GM04504 (cell line): ENCODE results near the gene AAR2.

Source experiments
- DNase-seq: peaks from one replicate; pipeline ENCODE4 v3.0.0-alpha.2; 2012; ENCODE audit warnings: low read depth

AAR2 gene

GRCh38 chr20:36218380-36219064 is 17.8 kb upstream of the AAR2 start:
- no peak for DNase-seq

- no peak for DNase-seq
Observed at GRCh38 chr20:36219671-36220220, 16.5 kb upstream of the AAR2 start.

GRCh38 chr20:36225666-36226065 is 10.6 kb upstream of the AAR2 start:
- no peak for DNase-seq

GRCh38 chr20:36228770-36229169 is 7.5 kb upstream of the AAR2 start:
- DNase-seq = no peak

GRCh38 chr20:36230019-36230418 is 6.3 kb upstream of the AAR2 start:
- DNase-seq = no peak

GRCh38 chr20:36231331-36231730 is 4.9 kb upstream of the AAR2 start:
- DNase-seq = no peak

- DNase-seq = no peak
Observed at GRCh38 chr20:36234771-36235320, 1.4 kb upstream of the AAR2 start.

- DNase-seq = no peak
Observed at GRCh38 chr20:36236786-36237121, 476 bp downstream of the AAR2 start.

- DNase-seq = no peak
Observed at GRCh38 chr20:36237477-36237876, 1.2 kb downstream of the AAR2 start.

- DNase-seq = no peak
Observed at GRCh38 chr20:36238153-36238552, 1.9 kb downstream of the AAR2 start.

- no peak for DNase-seq
Observed at GRCh38 chr20:36238760-36239159, 2.5 kb downstream of the AAR2 start.

- DNase-seq = no peak
Observed at GRCh38 chr20:36240076-36240475, 3.8 kb downstream of the AAR2 start.

- DNase-seq = no peak
Observed at GRCh38 chr20:36241678-36242077, 5.4 kb downstream of the AAR2 start.

- no peak for DNase-seq
Observed at GRCh38 chr20:36243726-36244125, 7.4 kb downstream of the AAR2 start.

GRCh38 chr20:36246401-36246800 is 10.1 kb downstream of the AAR2 start:
- no peak for DNase-seq

- no peak for DNase-seq
Observed at GRCh38 chr20:36248836-36249235, 12.6 kb downstream of the AAR2 start.

GRCh38 chr20:36249450-36249849 is 13.2 kb downstream of the AAR2 start:
- DNase-seq = no peak

GRCh38 chr20:36251426-36251825 is 15.1 kb downstream of the AAR2 start:
- no peak for DNase-seq

- no peak for DNase-seq
Observed at GRCh38 chr20:36252511-36252910, 16.2 kb downstream of the AAR2 start.

- no peak for DNase-seq
Observed at GRCh38 chr20:36253036-36253435, 16.8 kb downstream of the AAR2 start.

- no peak for DNase-seq
Observed at GRCh38 chr20:36254076-36254475, 17.8 kb downstream of the AAR2 start.

GRCh38 chr20:36255445-36255844 is 19.2 kb downstream of the AAR2 start:
- no peak for DNase-seq

GRCh38 chr20:36259177-36260061 is 23.1 kb downstream of the AAR2 start:
- DNase-seq = no peak
